GM23338 (cell line): ENCODE measurements around the gene CST3. TPM values are rescaled to one million over a fixed set of nuclear protein-coding genes. Genes with fewer than 3 reads are reported as not detected.

Experiments
- ATAC-seq: fragments of 200-7000 bp; cut with Tn5 transposase; 3 replicates; pipeline ENCODE4 v1.9.1; 2020
- DNase-seq: peaks from one replicate; pipeline ENCODE4 v3.0.0-alpha.2; 2015; ENCODE audit warnings: low spot score
- H2AFZ ChIP-seq: fragments of 200-600 bp; sonication (generic); 2 replicates; pipeline ENCODE4 v1.8.0; 2016; ENCODE audit warnings: antibody characterized with exemption, mild to moderate bottlenecking, moderate library complexity
- H3F3A ChIP-seq: fragments of 200-600 bp; sonication (generic); replicated peaks from 2 replicates; pipeline ENCODE4 v1.8.0; 2017; ENCODE audit warnings: antibody characterized with exemption, mixed run types, low read depth
- H3K27ac ChIP-seq: fragments of 200-600 bp; sonication (generic); 2 replicates; pipeline ENCODE4 v1.6.1; 2016; ENCODE audit warnings: low read depth
- H3K27me3 ChIP-seq: fragments of 200-600 bp; sonication (generic); 2 replicates; pipeline ENCODE4 v1.8.0; 2016; ENCODE audit warnings: mild to moderate bottlenecking, mixed run types, moderate library complexity; ENCODE audit not compliant: insufficient read depth
- H3K36me3 ChIP-seq: fragments of 200-600 bp; sonication (generic); 2 replicates; pipeline ENCODE4 v1.8.0; 2016; ENCODE audit warnings: mild to moderate bottlenecking; ENCODE audit not compliant: insufficient read depth
- H3K4me1 ChIP-seq: fragments of 200-600 bp; sonication (generic); 2 replicates; pipeline ENCODE4 v1.8.0; 2016; ENCODE audit warnings: mild to moderate bottlenecking, moderate library complexity; ENCODE audit not compliant: insufficient read depth
- H3K4me2 ChIP-seq: fragments of 200-600 bp; sonication (generic); 2 replicates; pipeline ENCODE4 v1.7.1; 2017; ENCODE audit warnings: mixed run types
- H3K4me3 ChIP-seq: fragments of 200-600 bp; sonication (generic); 2 replicates; pipeline ENCODE4 v1.6.1; 2016; ENCODE audit warnings: mixed run types
- H3K79me2 ChIP-seq: fragments of 200-600 bp; sonication (generic); replicated peaks from 2 replicates; pipeline ENCODE4 v1.8.0; 2017; ENCODE audit warnings: mild to moderate bottlenecking; ENCODE audit not compliant: insufficient read depth
- H3K9me2 ChIP-seq: fragments of 200-600 bp; sonication (generic); 2 replicates; pipeline ENCODE4 v1.8.0; 2017; ENCODE audit not compliant: insufficient read depth
- H4K20me1 ChIP-seq: fragments of 200-600 bp; sonication (generic); replicated peaks from 2 replicates; pipeline ENCODE4 v1.8.0; 2017; ENCODE audit warnings: mild to moderate bottlenecking; ENCODE audit not compliant: insufficient read depth
- H3K27ac Mint-ChIP-seq: 2 replicates; pipeline ENCODE4 v1.8.0; 2020; ENCODE audit warnings: inconsistent platforms, mild to moderate bottlenecking, moderate library complexity, mixed read lengths
- H3K27me3 Mint-ChIP-seq: 3 replicates; pipeline ENCODE4 v1.8.0; 2022; ENCODE audit warnings: low read depth, mild to moderate bottlenecking, moderate library complexity, mixed read lengths, inconsistent platforms; ENCODE audit not compliant: insufficient read depth, poor library complexity
- H3K36me3 Mint-ChIP-seq: 3 replicates; pipeline ENCODE4 v1.8.0; 2021; ENCODE audit warnings: low read depth, mild to moderate bottlenecking, inconsistent platforms, moderate library complexity, mixed read lengths
- H3K4me1 Mint-ChIP-seq: 3 replicates; pipeline ENCODE4 v1.8.0; 2020; ENCODE audit warnings: mild to moderate bottlenecking, inconsistent platforms, mixed read lengths
- H3K4me3 Mint-ChIP-seq: 3 replicates; pipeline ENCODE4 v1.8.0; 2021; ENCODE audit warnings: moderate library complexity, mild to moderate bottlenecking, inconsistent platforms, mixed read lengths
- H3K9me3 Mint-ChIP-seq: 3 replicates; pipeline ENCODE4 v1.8.0; 2020; ENCODE audit warnings: moderate library complexity, mild to moderate bottlenecking, inconsistent platforms, mixed read lengths
- CREB1 ChIP-seq: fragments of 250-450 bp; sonication (Bioruptor Pico); IDR thresholded peaks from 2 replicates; pipeline ENCODE4 v1.5.0; 2020; ENCODE audit warnings: low read depth, mild to moderate bottlenecking, moderate library complexity
- EZH2 ChIP-seq: fragments of 200-600 bp; sonication (generic); IDR thresholded peaks from one replicate; pipeline ENCODE4 v1.8.0; 2017; ENCODE audit warnings: antibody characterized with exemption, mild to moderate bottlenecking, low read depth; ENCODE audit not compliant: unreplicated experiment
- EZH2phosphoT487 ChIP-seq: fragments of 200-600 bp; sonication (generic); IDR thresholded peaks from one replicate; pipeline ENCODE4 v1.8.1; 2018; ENCODE audit warnings: antibody characterized with exemption; ENCODE audit not compliant: unreplicated experiment
- JUNB ChIP-seq: IDR thresholded peaks from one replicate; pipeline ENCODE4 v1.6.1; 2016; ENCODE audit warnings: antibody characterized with exemption; ENCODE audit not compliant: unreplicated experiment
- NANOG ChIP-seq: IDR thresholded peaks from 2 replicates; pipeline ENCODE4 v1.6.1; 2016; ENCODE audit warnings: antibody characterized with exemption, borderline replicate concordance
- POLR2AphosphoS5 ChIP-seq: IDR thresholded peaks from 2 replicates; pipeline ENCODE4 v1.6.1; 2016; ENCODE audit warnings: antibody characterized with exemption, low read depth
- STAT1 ChIP-seq: IDR thresholded peaks from one replicate; pipeline ENCODE4 v1.6.1; 2016; ENCODE audit warnings: antibody characterized with exemption; ENCODE audit not compliant: unreplicated experiment
- ZNF114 ChIP-seq: fragments of 250-450 bp; sonication (Bioruptor Pico); IDR thresholded peaks from 2 replicates; pipeline ENCODE4 v1.5.0; 2020; ENCODE audit warnings: mild to moderate bottlenecking, moderate library complexity
- ZNF331 ChIP-seq: fragments of 250-450 bp; sonication (Bioruptor Pico); IDR thresholded peaks from 2 replicates; pipeline ENCODE4 v1.5.0; 2020; ENCODE audit warnings: low read depth, mild to moderate bottlenecking, moderate library complexity
- polyA plus RNA-seq: library from polyadenylated mRNA; unstranded; fragments of >200 nt; fragmentation: Nextera tagmentation; extraction: Ambion mirVana; gene quantifications from 2 replicates; pipeline ENCODE4 v1.2.1, GENCODE V29; 2016
- total RNA-seq: library from RNA; depleted of rRNA; stranded (reverse); fragments of >200 nt; shearing (Covaris generic); gene quantifications from 2 replicates; pipeline ENCODE4 v1.2.3, GENCODE V29; 2014
- TF ChIP-seq, protein P1 (sequence below), 2 experiments: fragments of 200-600 bp in 1 of 2; sonication (generic) in 1 of 2; conservative IDR thresholded peaks; 2 replicates each; pipeline versions ENCODE4 v1.5.1 to v1.6.1; 2016 to 2017; ENCODE audit warnings: antibody characterized with exemption in 2 of 2, low read depth in 2 of 2, mild to moderate bottlenecking in 2 of 2, moderate library complexity in 1 of 2
- TF ChIP-seq, protein P2 (sequence below): fragments of 250-450 bp; sonication (Bioruptor Pico); IDR thresholded peaks from 2 replicates; pipeline ENCODE4 v1.5.0; 2020; ENCODE audit warnings: mild to moderate bottlenecking, moderate library complexity
- TF ChIP-seq, protein P3 (sequence below): IDR thresholded peaks from 2 replicates; pipeline ENCODE4 v1.6.1; 2016; ENCODE audit warnings: antibody characterized with exemption
- TF ChIP-seq, protein P4 (sequence below): IDR thresholded peaks from one replicate; pipeline ENCODE4 v1.6.1; 2018; ENCODE audit warnings: antibody characterized with exemption; ENCODE audit not compliant: unreplicated experiment

The CST3 gene
- total and polyA plus RNA-seq, 2 experiments from 2014 or later: 51.8 to 71.5 TPM

DNA sequence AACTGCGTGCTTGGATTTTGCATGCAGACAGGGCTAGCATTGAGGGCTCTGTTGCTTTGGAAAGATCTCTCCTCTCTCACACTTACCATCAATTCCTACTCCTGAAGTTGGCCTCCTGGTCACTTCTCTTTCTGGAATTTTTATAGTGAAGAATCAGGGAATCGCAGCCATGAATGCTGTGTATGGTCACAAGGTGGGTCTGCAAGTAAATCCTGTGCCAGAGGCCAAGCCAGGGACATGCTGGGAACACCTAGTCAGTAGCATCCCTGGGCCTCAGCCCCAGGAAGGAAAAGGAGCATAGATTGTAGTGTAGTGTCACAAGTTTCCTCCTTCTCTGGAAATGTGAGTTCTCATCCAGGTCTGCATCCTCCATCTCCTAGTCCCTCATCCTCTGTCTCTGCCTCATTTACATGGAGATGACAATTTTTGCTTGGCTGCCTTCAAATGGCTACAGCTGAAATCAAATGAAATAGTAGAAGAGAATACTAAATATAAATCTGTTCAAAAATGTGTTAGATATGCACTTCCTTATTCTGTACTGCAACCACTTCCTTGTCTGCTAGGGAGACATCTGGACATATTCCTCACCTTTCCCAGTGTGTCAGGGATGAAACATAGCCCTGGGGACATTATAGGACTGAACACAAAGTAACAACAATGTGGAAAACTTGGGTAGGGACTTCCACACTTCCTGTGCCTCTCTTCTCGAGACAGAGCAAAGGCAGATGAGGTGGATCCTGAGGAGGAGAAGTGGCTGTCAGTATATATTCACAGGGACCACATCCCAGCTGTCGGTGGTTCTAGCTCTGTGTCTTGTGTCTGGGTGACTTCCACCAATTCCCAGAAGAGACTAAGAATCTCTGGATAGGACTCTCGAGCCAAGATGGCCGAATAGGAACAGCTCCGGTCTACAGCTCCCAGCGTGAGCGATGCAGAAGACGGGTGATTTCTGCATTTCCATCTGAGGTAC is 49.0 kb downstream of the CST3 start:
- 0 out of 2 replicates have a peak overlapping the region, but pooled peaks have one; percentile 62 for H3K4me2 ChIP-seq
- H3F3A ChIP-seq: no peaks in the 10 kb centered on the region
- Mint-ChIP-seq H3K27ac (no peak overlapping the region), H3K9me3 (peaks cover 15% of the 10 kb centered on the region), H3K4me3 (peak overlapping the region; percentile 46), H3K4me1 (peaks cover 16% of the 10 kb centered on the region), H3K27me3 (peaks cover 17% of the 10 kb centered on the region), H3K36me3 (peaks cover 8% of the 10 kb centered on the region; the same call in 1 of the 3 replicates)
- ATAC-seq: no peak
- peak overlapping the region; percentile 85 for H2AFZ ChIP-seq
- peaks cover 6% of the 10 kb centered on the region; the same call in 1 of the 2 replicates for H3K9me2 ChIP-seq
- peak; percentile 3 for DNase-seq
- no peaks in the 10 kb centered on the region for H4K20me1 ChIP-seq
- no peaks in the 10 kb centered on the region for H3K36me3 ChIP-seq
- no peak overlapping the region for H3K4me3 ChIP-seq
- no peaks in the 10 kb centered on the region for H3K4me1 ChIP-seq
- H3K27me3 ChIP-seq: no peaks in the 10 kb centered on the region; the same call in 1 of the 2 replicates
- TF ChIP-seq NANOG: no peak
- no peak for TF ChIP-seq ZNF331
- no peak for TF ChIP-seq CREB1
- no peak for TF ChIP-seq EZH2phosphoT487
- TF ChIP-seq STAT1: no peak
- TF ChIP-seq, protein P1, sequence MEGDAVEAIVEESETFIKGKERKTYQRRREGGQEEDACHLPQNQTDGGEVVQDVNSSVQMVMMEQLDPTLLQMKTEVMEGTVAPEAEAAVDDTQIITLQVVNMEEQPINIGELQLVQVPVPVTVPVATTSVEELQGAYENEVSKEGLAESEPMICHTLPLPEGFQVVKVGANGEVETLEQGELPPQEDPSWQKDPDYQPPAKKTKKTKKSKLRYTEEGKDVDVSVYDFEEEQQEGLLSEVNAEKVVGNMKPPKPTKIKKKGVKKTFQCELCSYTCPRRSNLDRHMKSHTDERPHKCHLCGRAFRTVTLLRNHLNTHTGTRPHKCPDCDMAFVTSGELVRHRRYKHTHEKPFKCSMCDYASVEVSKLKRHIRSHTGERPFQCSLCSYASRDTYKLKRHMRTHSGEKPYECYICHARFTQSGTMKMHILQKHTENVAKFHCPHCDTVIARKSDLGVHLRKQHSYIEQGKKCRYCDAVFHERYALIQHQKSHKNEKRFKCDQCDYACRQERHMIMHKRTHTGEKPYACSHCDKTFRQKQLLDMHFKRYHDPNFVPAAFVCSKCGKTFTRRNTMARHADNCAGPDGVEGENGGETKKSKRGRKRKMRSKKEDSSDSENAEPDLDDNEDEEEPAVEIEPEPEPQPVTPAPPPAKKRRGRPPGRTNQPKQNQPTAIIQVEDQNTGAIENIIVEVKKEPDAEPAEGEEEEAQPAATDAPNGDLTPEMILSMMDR (conservative IDR thresholded peaks at IDR 0.05; ENCODE audit: low read depth in 2 of 2): no peak
- TF ChIP-seq, protein P2, sequence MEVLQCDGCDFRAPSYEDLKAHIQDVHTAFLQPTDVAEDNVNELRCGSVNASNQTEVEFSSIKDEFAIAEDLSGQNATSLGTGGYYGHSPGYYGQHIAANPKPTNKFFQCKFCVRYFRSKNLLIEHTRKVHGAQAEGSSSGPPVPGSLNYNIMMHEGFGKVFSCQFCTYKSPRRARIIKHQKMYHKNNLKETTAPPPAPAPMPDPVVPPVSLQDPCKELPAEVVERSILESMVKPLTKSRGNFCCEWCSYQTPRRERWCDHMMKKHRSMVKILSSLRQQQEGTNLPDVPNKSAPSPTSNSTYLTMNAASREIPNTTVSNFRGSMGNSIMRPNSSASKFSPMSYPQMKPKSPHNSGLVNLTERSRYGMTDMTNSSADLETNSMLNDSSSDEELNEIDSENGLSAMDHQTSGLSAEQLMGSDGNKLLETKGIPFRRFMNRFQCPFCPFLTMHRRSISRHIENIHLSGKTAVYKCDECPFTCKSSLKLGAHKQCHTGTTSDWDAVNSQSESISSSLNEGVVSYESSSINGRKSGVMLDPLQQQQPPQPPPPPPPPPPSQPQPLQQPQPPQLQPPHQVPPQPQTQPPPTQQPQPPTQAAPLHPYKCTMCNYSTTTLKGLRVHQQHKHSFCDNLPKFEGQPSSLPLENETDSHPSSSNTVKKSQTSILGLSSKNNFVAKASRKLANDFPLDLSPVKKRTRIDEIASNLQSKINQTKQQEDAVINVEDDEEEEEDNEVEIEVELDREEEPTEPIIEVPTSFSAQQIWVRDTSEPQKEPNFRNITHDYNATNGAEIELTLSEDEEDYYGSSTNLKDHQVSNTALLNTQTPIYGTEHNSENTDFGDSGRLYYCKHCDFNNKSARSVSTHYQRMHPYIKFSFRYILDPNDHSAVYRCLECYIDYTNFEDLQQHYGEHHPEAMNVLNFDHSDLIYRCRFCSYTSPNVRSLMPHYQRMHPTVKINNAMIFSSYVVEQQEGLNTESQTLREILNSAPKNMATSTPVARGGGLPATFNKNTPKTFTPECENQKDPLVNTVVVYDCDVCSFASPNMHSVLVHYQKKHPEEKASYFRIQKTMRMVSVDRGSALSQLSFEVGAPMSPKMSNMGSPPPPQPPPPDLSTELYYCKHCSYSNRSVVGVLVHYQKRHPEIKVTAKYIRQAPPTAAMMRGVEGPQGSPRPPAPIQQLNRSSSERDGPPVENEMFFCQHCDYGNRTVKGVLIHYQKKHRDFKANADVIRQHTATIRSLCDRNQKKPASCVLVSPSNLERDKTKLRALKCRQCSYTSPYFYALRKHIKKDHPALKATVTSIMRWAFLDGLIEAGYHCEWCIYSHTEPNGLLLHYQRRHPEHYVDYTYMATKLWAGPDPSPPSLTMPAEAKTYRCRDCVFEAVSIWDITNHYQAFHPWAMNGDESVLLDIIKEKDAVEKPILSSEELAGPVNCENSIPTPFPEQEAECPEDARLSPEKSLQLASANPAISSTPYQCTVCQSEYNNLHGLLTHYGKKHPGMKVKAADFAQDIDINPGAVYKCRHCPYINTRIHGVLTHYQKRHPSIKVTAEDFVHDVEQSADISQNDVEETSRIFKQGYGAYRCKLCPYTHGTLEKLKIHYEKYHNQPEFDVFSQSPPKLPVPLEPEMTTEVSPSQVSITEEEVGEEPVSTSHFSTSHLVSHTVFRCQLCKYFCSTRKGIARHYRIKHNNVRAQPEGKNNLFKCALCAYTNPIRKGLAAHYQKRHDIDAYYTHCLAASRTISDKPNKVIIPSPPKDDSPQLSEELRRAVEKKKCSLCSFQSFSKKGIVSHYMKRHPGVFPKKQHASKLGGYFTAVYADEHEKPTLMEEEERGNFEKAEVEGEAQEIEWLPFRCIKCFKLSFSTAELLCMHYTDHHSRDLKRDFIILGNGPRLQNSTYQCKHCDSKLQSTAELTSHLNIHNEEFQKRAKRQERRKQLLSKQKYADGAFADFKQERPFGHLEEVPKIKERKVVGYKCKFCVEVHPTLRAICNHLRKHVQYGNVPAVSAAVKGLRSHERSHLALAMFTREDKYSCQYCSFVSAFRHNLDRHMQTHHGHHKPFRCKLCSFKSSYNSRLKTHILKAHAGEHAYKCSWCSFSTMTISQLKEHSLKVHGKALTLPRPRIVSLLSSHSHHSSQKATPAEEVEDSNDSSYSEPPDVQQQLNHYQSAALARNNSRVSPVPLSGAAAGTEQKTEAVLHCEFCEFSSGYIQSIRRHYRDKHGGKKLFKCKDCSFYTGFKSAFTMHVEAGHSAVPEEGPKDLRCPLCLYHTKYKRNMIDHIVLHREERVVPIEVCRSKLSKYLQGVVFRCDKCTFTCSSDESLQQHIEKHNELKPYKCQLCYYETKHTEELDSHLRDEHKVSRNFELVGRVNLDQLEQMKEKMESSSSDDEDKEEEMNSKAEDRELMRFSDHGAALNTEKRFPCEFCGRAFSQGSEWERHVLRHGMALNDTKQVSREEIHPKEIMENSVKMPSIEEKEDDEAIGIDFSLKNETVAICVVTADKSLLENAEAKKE (CRISPR knock-in tag): no peak
- TF ChIP-seq, protein P3, sequence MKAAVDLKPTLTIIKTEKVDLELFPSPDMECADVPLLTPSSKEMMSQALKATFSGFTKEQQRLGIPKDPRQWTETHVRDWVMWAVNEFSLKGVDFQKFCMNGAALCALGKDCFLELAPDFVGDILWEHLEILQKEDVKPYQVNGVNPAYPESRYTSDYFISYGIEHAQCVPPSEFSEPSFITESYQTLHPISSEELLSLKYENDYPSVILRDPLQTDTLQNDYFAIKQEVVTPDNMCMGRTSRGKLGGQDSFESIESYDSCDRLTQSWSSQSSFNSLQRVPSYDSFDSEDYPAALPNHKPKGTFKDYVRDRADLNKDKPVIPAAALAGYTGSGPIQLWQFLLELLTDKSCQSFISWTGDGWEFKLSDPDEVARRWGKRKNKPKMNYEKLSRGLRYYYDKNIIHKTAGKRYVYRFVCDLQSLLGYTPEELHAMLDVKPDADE: no peak
- TF ChIP-seq JUNB: no peak
- TF ChIP-seq, protein P4, sequence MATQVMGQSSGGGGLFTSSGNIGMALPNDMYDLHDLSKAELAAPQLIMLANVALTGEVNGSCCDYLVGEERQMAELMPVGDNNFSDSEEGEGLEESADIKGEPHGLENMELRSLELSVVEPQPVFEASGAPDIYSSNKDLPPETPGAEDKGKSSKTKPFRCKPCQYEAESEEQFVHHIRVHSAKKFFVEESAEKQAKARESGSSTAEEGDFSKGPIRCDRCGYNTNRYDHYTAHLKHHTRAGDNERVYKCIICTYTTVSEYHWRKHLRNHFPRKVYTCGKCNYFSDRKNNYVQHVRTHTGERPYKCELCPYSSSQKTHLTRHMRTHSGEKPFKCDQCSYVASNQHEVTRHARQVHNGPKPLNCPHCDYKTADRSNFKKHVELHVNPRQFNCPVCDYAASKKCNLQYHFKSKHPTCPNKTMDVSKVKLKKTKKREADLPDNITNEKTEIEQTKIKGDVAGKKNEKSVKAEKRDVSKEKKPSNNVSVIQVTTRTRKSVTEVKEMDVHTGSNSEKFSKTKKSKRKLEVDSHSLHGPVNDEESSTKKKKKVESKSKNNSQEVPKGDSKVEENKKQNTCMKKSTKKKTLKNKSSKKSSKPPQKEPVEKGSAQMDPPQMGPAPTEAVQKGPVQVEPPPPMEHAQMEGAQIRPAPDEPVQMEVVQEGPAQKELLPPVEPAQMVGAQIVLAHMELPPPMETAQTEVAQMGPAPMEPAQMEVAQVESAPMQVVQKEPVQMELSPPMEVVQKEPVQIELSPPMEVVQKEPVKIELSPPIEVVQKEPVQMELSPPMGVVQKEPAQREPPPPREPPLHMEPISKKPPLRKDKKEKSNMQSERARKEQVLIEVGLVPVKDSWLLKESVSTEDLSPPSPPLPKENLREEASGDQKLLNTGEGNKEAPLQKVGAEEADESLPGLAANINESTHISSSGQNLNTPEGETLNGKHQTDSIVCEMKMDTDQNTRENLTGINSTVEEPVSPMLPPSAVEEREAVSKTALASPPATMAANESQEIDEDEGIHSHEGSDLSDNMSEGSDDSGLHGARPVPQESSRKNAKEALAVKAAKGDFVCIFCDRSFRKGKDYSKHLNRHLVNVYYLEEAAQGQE: no peak
- no peak for TF ChIP-seq POLR2AphosphoS5
- TF ChIP-seq ZNF114 (CRISPR knock-in tag): no peak
- TF ChIP-seq EZH2: no peak
- no peak overlapping the region for H3K27ac ChIP-seq
- H3K79me2 ChIP-seq: no peaks in the 10 kb centered on the region
